Right ventricle myocardium superior (tissue), 1 donor: ENCODE measurements around the gene ZFTA. TPM values are rescaled to one million over a fixed set of nuclear protein-coding genes. Genes with fewer than 3 reads are reported as not detected.
A peak's percentile ranks its signal among the peaks of the same experiment; 100 is the strongest.
"Not testable (repeated sequence)": the region's sequence is repeated elsewhere in the genome, so short reads cannot be mapped to it uniquely, and the experiment has no call there.

Experiments
- ATAC-seq: fragments of 200-7000 bp; cut with Tn5 transposase; one replicate; pipeline ENCODE4 v1.9.1; 2020; ENCODE audit warnings: mild to moderate bottlenecking; ENCODE audit not compliant: poor library complexity
- DNase-seq: peaks from one replicate; pipeline ENCODE4 v3.0.0-alpha.2; 2020
- intact Hi-C: fragments of 100-400 bp; cut with DNase I; formaldehyde crosslinking; loops from one replicate; pipeline ENCODE4 v1.11.2; 2022
- long read RNA-seq: library from polyadenylated mRNA; unstranded; transcript quantifications from one replicate; pipeline ENCODE4 v2.0.0, GENCODE V29; 2021
- total RNA-seq: library from RNA; stranded (reverse); fragmentation: NEBNext Ultra II Directional; extraction: Animal tissue kit (Norgen Biotek cat#: 25700); gene quantifications from one replicate; pipeline ENCODE4 v1.2.1, GENCODE V29; 2021
- donor health status: DM: no; HTN: yes; CAD: no; lungs with severe emphysema.

ZFTA gene
- 12.5 TPM for total RNA-seq
- long read RNA-seq, partial matches to known transcripts: 2 of 22 reads
- long read RNA-seq, other reads (novel, unspliced or antisense): 20 of 22 reads

GRCh38 chr11:63768237-63769041 is at the start of gene ZFTA:
ZFTA (minus strand) TSS chr11:63768775; CDS start chr11:63768622, 153 bp downstream.
- DNase-seq: peak; percentile 80
- intact Hi-C loops: loop anchor here (2.0 kb wide), 1 partner anchor 44 kb away; the partner anchor contains the start of gene SPINDOC

GRCh38 chr11:63817758-63818498 is 49.4 kb upstream of the ZFTA start:
- intact Hi-C loops: no loop called here
- no peak for ATAC-seq

More at GRCh38 chr11:63768237-63769041, at the start of gene ZFTA:
- peak; percentile 50 for ATAC-seq

GRCh38 chr11:63816732-63817131 is 48.2 kb upstream of the ZFTA start:
- DNase-seq (no peak), ATAC-seq (no peak)
- intact Hi-C loops: no loop called here

More at GRCh38 chr11:63817758-63818498, 49.4 kb upstream of the ZFTA start:
- DNase-seq: no peak

GRCh38 chr11:63816166-63816565 is 47.6 kb upstream of the ZFTA start:
- intact Hi-C loops: no loop called here
- DNase-seq: no peak
- no peak for ATAC-seq

- intact Hi-C loops: no loop called here
- no peak for DNase-seq
Observed at GRCh38 chr11:63814383-63814736, 45.8 kb upstream of the ZFTA start.

GRCh38 chr11:63813563-63814382 is 45.2 kb upstream of the ZFTA start:
- intact Hi-C loops: loop anchor here (2.0 kb wide), 1 partner anchor 45 kb away; the partner anchor contains the start of gene ZFTA
- DNase-seq (peak; percentile 74), ATAC-seq (peak; percentile 40)

More at GRCh38 chr11:63814383-63814736, 45.8 kb upstream of the ZFTA start:
- peak; percentile 2 for ATAC-seq

- peak; percentile 87 for DNase-seq
- peak; percentile 97 for ATAC-seq
- intact Hi-C loops: loop anchor here (2.0 kb wide), 1 partner anchor 44 kb away; the partner anchor contains the start of gene ZFTA
Observed at GRCh38 chr11:63813035-63813562, 44.5 kb upstream of the ZFTA start, which contains the start of gene SPINDOC. SPINDOC (plus strand) TSS chr11:63813456; CDS start chr11:63813687, 231 bp downstream.

GRCh38 chr11:63811522-63811921 is 42.9 kb upstream of the ZFTA start:
- intact Hi-C loops: no loop called here
- DNase-seq: no peak
- no peak for ATAC-seq

GRCh38 chr11:63810383-63810782 is 41.8 kb upstream of the ZFTA start:
- DNase-seq, intact Hi-C loops, ATAC-seq: not testable (repeated sequence)

- ATAC-seq (peak; percentile 52), DNase-seq (no peak)
- intact Hi-C loops: no loop called here
Observed at GRCh38 chr11:63805844-63806415, 37.4 kb upstream of the ZFTA start.

- ATAC-seq: no peak
- intact Hi-C loops: no loop called here
- DNase-seq: no peak
Observed at GRCh38 chr11:63804259-63804658, 35.7 kb upstream of the ZFTA start.

- intact Hi-C loops: no loop called here
- ATAC-seq: no peak
- DNase-seq: no peak
Observed at GRCh38 chr11:63802637-63803414, 34.3 kb upstream of the ZFTA start.

GRCh38 chr11:63800921-63801320 is 32.3 kb upstream of the ZFTA start:
- intact Hi-C loops: no loop called here
- no peak for ATAC-seq
- no peak for DNase-seq

- DNase-seq (no peak), ATAC-seq (no peak)
- intact Hi-C loops: no loop called here
Observed at GRCh38 chr11:63795066-63795465, 26.5 kb upstream of the ZFTA start.

GRCh38 chr11:63793161-63793560 is 24.6 kb upstream of the ZFTA start:
- DNase-seq (no peak), ATAC-seq (no peak)
- intact Hi-C loops: no loop called here

GRCh38 chr11:63791495-63792167 is 23.1 kb upstream of the ZFTA start:
- ATAC-seq (no peak), DNase-seq (no peak)
- intact Hi-C loops: no loop called here

- ATAC-seq (no peak), DNase-seq (no peak)
- intact Hi-C loops: no loop called here
Observed at GRCh38 chr11:63785823-63786222, 17.2 kb upstream of the ZFTA start.
